Sigmoid colon (tissue), 7 donors: ENCODE results near the gene MDGA2. TPM values are rescaled to one million over a fixed set of nuclear protein-coding genes. Genes with fewer than 3 reads are reported as not detected.

ENCODE experiments used
- DNase-seq: peaks from one replicate; pipeline ENCODE4 v3.0.0-alpha.2; 2019
- H3K27ac ChIP-seq, 4 donors: fragments of 200-600 bp; sonication (generic); one replicate each; pipeline ENCODE4 v1.5.1; 2016 to 2019; ENCODE audit warnings: mild to moderate bottlenecking in 1 of 4
- H3K27me3 ChIP-seq, 3 donors: fragments of 200-600 bp; sonication (generic); one replicate each; pipeline ENCODE4 v1.5.1; 2019; ENCODE audit warnings: mild to moderate bottlenecking in 1 of 3
- H3K36me3 ChIP-seq, 4 donors: fragments of 200-600 bp; sonication (generic); one replicate each; pipeline ENCODE4 v1.5.1; 2016 to 2019
- H3K4me1 ChIP-seq, 4 donors: fragments of 200-600 bp; sonication (generic); one replicate each; pipeline ENCODE4 v1.5.1; 2017 to 2019
- H3K4me3 ChIP-seq, 4 donors: fragments of 200-600 bp; sonication (generic); one replicate each; pipeline ENCODE4 v1.5.1; 2017 to 2019; ENCODE audit warnings: mild to moderate bottlenecking in 2 of 4, moderate library complexity in 1 of 4
- H3K9me3 ChIP-seq, 4 donors: fragments of 200-600 bp in 3 of 4; sonication (generic) in 3 of 4; one replicate each; pipeline versions ENCODE4 v1.5.1 to v1.6.1; 2013 to 2019
- CTCF ChIP-seq, 4 experiments: fragments of 450-650 bp in 3 of 4; fragments of 200-600 bp in 1 of 4; IDR thresholded peaks; one replicate each; pipeline ENCODE4 v1.5.1; 2016 to 2019; ENCODE audit warnings: antibody characterized with exemption in 4 of 4, mild to moderate bottlenecking in 3 of 4, moderate library complexity in 2 of 4
- EP300 ChIP-seq, 4 donors: sonication (generic); formaldehyde crosslinking; IDR thresholded peaks; one replicate each; pipeline ENCODE4 v1.6.1; 2017; ENCODE audit warnings: antibody characterized with exemption in 4 of 4
- POLR2A ChIP-seq, 2 donors: fragments of 450-650 bp; IDR thresholded peaks; one replicate each; pipeline ENCODE4 v1.6.1; 2016; ENCODE audit warnings: antibody characterized with exemption in 2 of 2, mild to moderate bottlenecking in 2 of 2, moderate library complexity in 2 of 2
- POLR2AphosphoS5 ChIP-seq, 4 donors: sonication (generic); formaldehyde crosslinking; IDR thresholded peaks; one replicate each; pipeline ENCODE4 v1.6.1; 2017; ENCODE audit warnings: antibody characterized with exemption in 4 of 4
- WGBS, 2 donors: extraction: QIAGEN DNeasy Blood & Tissue Kit; methylation state at CpG; one replicate each; pipeline ENCODE4 v1.1.7; 2013; 5-methylcytosine and 5-hydroxymethylcytosine counted together
- intact Hi-C: fragments of 100-400 bp; cut with DNase I; formaldehyde crosslinking; loops from one replicate; pipeline ENCODE4 v1.15.1; 2023
- polyA plus RNA-seq, 3 donors: library from polyadenylated mRNA; stranded (reverse); fragments of 200-250 nt; gene quantifications; one replicate each; pipeline ENCODE4 v1.2.3, GENCODE V29; 2013
- total RNA-seq, 4 donors: library from RNA; depleted of rRNA; stranded (reverse); fragments of >200 nt; gene quantifications; one replicate each; pipeline ENCODE4 v1.1.0, GENCODE V29; 2016
- donor health status: healthy with polysubstance abuse.
- donor health status: Bipolar disorder and iron deficiency.
- donor health status: healthy.

MDGA2 gene
- total and polyA plus RNA-seq, 7 donors: under 0.01 to 1.2 (median 0.33) TPM; not detected in 2

- 94 to 96% methylated on average over 3 of the region's 3 CpGs for WGBS, 2 donors
- Histone ChIP-seq H3K27me3 (no peaks in the 10 kb centered on the region), H3K9me3 (no peaks in the 10 kb centered on the region), H3K27ac (no peak overlapping the region), H3K36me3 (no peaks in the 10 kb centered on the region), H3K4me1 (no peaks in the 10 kb centered on the region), H3K4me3 (no peak overlapping the region)
- no peak for DNase-seq
- TF ChIP-seq EP300 (IDR thresholded peaks at IDR 0.05) (no peak), POLR2A (IDR thresholded peaks at IDR 0.05) (no peak), POLR2AphosphoS5 (IDR thresholded peaks at IDR 0.05) (no peak), CTCF (IDR thresholded peaks at IDR 0.05) (no peak)
- intact Hi-C loops: no loop called here
Observed at GRCh38 chr14:47332939-47333338, 342.5 kb downstream of the MDGA2 start.

GRCh38 chr14:47332106-47332505, 343.3 kb downstream of the MDGA2 start:
- H3K4me1 ChIP-seq: no peaks in the 10 kb centered on the region
- H3K27me3 ChIP-seq: no peaks in the 10 kb centered on the region
- no peaks in the 10 kb centered on the region for H3K9me3 ChIP-seq
- H3K36me3 ChIP-seq: no peaks in the 10 kb centered on the region
- H3K4me3 ChIP-seq: no peak overlapping the region
- H3K27ac ChIP-seq: no peak overlapping the region
- TF ChIP-seq POLR2AphosphoS5 (IDR thresholded peaks at IDR 0.05) (no peak), POLR2A (IDR thresholded peaks at IDR 0.05) (no peak), CTCF (IDR thresholded peaks at IDR 0.05) (no peak), EP300 (IDR thresholded peaks at IDR 0.05) (no peak)
- no peak for DNase-seq
- intact Hi-C loops: no loop called here

- TF ChIP-seq POLR2A (IDR thresholded peaks at IDR 0.05) (no peak), CTCF (IDR thresholded peaks at IDR 0.05) (no peak), EP300 (IDR thresholded peaks at IDR 0.05) (no peak), POLR2AphosphoS5 (IDR thresholded peaks at IDR 0.05) (no peak)
- WGBS, 2 donors: 65 to 80% methylated on average over 4 of the region's 4 CpGs
- H3K4me1 ChIP-seq: no peaks in the 10 kb centered on the region
- H3K36me3 ChIP-seq: no peaks in the 10 kb centered on the region
- no peak overlapping the region for H3K27ac ChIP-seq
- no peaks in the 10 kb centered on the region for H3K27me3 ChIP-seq
- no peak overlapping the region for H3K4me3 ChIP-seq
- no peak for DNase-seq
- intact Hi-C loops: no loop called here
- no peaks in the 10 kb centered on the region for H3K9me3 ChIP-seq
Observed at GRCh38 chr14:47328376-47328775, 347.0 kb downstream of the MDGA2 start.

GRCh38 chr14:47327336-47327735, 348.1 kb downstream of the MDGA2 start:
- no peak for TF ChIP-seq POLR2AphosphoS5 (IDR thresholded peaks at IDR 0.05)
- no peak for TF ChIP-seq POLR2A (IDR thresholded peaks at IDR 0.05)
- no peak for TF ChIP-seq EP300 (IDR thresholded peaks at IDR 0.05)
- TF ChIP-seq CTCF (IDR thresholded peaks at IDR 0.05): no peak
- no peaks in the 10 kb centered on the region for H3K9me3 ChIP-seq
- H3K4me3 ChIP-seq: no peak overlapping the region
- no peaks in the 10 kb centered on the region for H3K27me3 ChIP-seq
- no peak overlapping the region for H3K27ac ChIP-seq
- DNase-seq: no peak
- intact Hi-C loops: no loop called here
- H3K36me3 ChIP-seq: no peaks in the 10 kb centered on the region
- H3K4me1 ChIP-seq: no peaks in the 10 kb centered on the region
- WGBS, 2 donors: 83 to 88% methylated on average over 3 of the region's 3 CpGs

GRCh38 chr14:47322751-47323150, 352.7 kb downstream of the MDGA2 start:
- H3K4me3 ChIP-seq: no peak overlapping the region
- TF ChIP-seq POLR2A (IDR thresholded peaks at IDR 0.05) (no peak), EP300 (IDR thresholded peaks at IDR 0.05) (no peak), CTCF (IDR thresholded peaks at IDR 0.05) (no peak), POLR2AphosphoS5 (IDR thresholded peaks at IDR 0.05) (no peak)
- H3K4me1 ChIP-seq: no peaks in the 10 kb centered on the region
- no peaks in the 10 kb centered on the region for H3K27me3 ChIP-seq
- no peaks in the 10 kb centered on the region for H3K36me3 ChIP-seq
- DNase-seq: no peak
- intact Hi-C loops: no loop called here
- no peaks in the 10 kb centered on the region for H3K9me3 ChIP-seq
- WGBS, 2 donors: 78 to 85% methylated on average over 2 of the region's 2 CpGs
- no peak overlapping the region for H3K27ac ChIP-seq
